GM23338 (cell line): ENCODE data around the gene SERP2. TPM values are rescaled to one million over a fixed set of nuclear protein-coding genes. Genes with fewer than 3 reads are reported as not detected.

Experiments used
- ATAC-seq: fragments of 200-7000 bp; cut with Tn5 transposase; 3 replicates; pipeline ENCODE4 v1.9.1; 2020
- DNase-seq: peaks from one replicate; pipeline ENCODE4 v3.0.0-alpha.2; 2015; ENCODE audit warnings: low spot score
- H2AFZ ChIP-seq: fragments of 200-600 bp; sonication (generic); 2 replicates; pipeline ENCODE4 v1.8.0; 2016; ENCODE audit warnings: antibody characterized with exemption, mild to moderate bottlenecking, moderate library complexity
- H3F3A ChIP-seq: fragments of 200-600 bp; sonication (generic); replicated peaks from 2 replicates; pipeline ENCODE4 v1.8.0; 2017; ENCODE audit warnings: antibody characterized with exemption, mixed run types, low read depth
- H3K27ac ChIP-seq: fragments of 200-600 bp; sonication (generic); 2 replicates; pipeline ENCODE4 v1.6.1; 2016; ENCODE audit warnings: low read depth
- H3K27me3 ChIP-seq: fragments of 200-600 bp; sonication (generic); 2 replicates; pipeline ENCODE4 v1.8.0; 2016; ENCODE audit warnings: mild to moderate bottlenecking, mixed run types, moderate library complexity; ENCODE audit not compliant: insufficient read depth
- H3K36me3 ChIP-seq: fragments of 200-600 bp; sonication (generic); 2 replicates; pipeline ENCODE4 v1.8.0; 2016; ENCODE audit warnings: mild to moderate bottlenecking; ENCODE audit not compliant: insufficient read depth
- H3K4me1 ChIP-seq: fragments of 200-600 bp; sonication (generic); 2 replicates; pipeline ENCODE4 v1.8.0; 2016; ENCODE audit warnings: mild to moderate bottlenecking, moderate library complexity; ENCODE audit not compliant: insufficient read depth
- H3K4me2 ChIP-seq: fragments of 200-600 bp; sonication (generic); 2 replicates; pipeline ENCODE4 v1.7.1; 2017; ENCODE audit warnings: mixed run types
- H3K4me3 ChIP-seq: fragments of 200-600 bp; sonication (generic); 2 replicates; pipeline ENCODE4 v1.6.1; 2016; ENCODE audit warnings: mixed run types
- H3K79me2 ChIP-seq: fragments of 200-600 bp; sonication (generic); replicated peaks from 2 replicates; pipeline ENCODE4 v1.8.0; 2017; ENCODE audit warnings: mild to moderate bottlenecking; ENCODE audit not compliant: insufficient read depth
- H3K9me2 ChIP-seq: fragments of 200-600 bp; sonication (generic); 2 replicates; pipeline ENCODE4 v1.8.0; 2017; ENCODE audit not compliant: insufficient read depth
- H4K20me1 ChIP-seq: fragments of 200-600 bp; sonication (generic); replicated peaks from 2 replicates; pipeline ENCODE4 v1.8.0; 2017; ENCODE audit warnings: mild to moderate bottlenecking; ENCODE audit not compliant: insufficient read depth
- H3K27ac Mint-ChIP-seq: 2 replicates; pipeline ENCODE4 v1.8.0; 2020; ENCODE audit warnings: inconsistent platforms, mild to moderate bottlenecking, moderate library complexity, mixed read lengths
- H3K27me3 Mint-ChIP-seq: 3 replicates; pipeline ENCODE4 v1.8.0; 2022; ENCODE audit warnings: low read depth, mild to moderate bottlenecking, moderate library complexity, mixed read lengths, inconsistent platforms; ENCODE audit not compliant: insufficient read depth, poor library complexity
- H3K36me3 Mint-ChIP-seq: 3 replicates; pipeline ENCODE4 v1.8.0; 2021; ENCODE audit warnings: low read depth, mild to moderate bottlenecking, inconsistent platforms, moderate library complexity, mixed read lengths
- H3K4me1 Mint-ChIP-seq: 3 replicates; pipeline ENCODE4 v1.8.0; 2020; ENCODE audit warnings: mild to moderate bottlenecking, inconsistent platforms, mixed read lengths
- H3K4me3 Mint-ChIP-seq: 3 replicates; pipeline ENCODE4 v1.8.0; 2021; ENCODE audit warnings: moderate library complexity, mild to moderate bottlenecking, inconsistent platforms, mixed read lengths
- H3K9me3 Mint-ChIP-seq: 3 replicates; pipeline ENCODE4 v1.8.0; 2020; ENCODE audit warnings: moderate library complexity, mild to moderate bottlenecking, inconsistent platforms, mixed read lengths
- CTCF ChIP-seq, 2 experiments: fragments of 200-600 bp in 1 of 2; sonication (generic) in 1 of 2; conservative IDR thresholded peaks; 2 replicates each; pipeline versions ENCODE4 v1.5.1 to v1.6.1; 2016 to 2017; ENCODE audit warnings: antibody characterized with exemption in 2 of 2, low read depth in 2 of 2, mild to moderate bottlenecking in 2 of 2, moderate library complexity in 1 of 2
- EZH2 ChIP-seq: fragments of 200-600 bp; sonication (generic); IDR thresholded peaks from one replicate; pipeline ENCODE4 v1.8.0; 2017; ENCODE audit warnings: antibody characterized with exemption, mild to moderate bottlenecking, low read depth; ENCODE audit not compliant: unreplicated experiment
- EZH2phosphoT487 ChIP-seq: fragments of 200-600 bp; sonication (generic); IDR thresholded peaks from one replicate; pipeline ENCODE4 v1.8.1; 2018; ENCODE audit warnings: antibody characterized with exemption; ENCODE audit not compliant: unreplicated experiment
- JUNB ChIP-seq: IDR thresholded peaks from one replicate; pipeline ENCODE4 v1.6.1; 2016; ENCODE audit warnings: antibody characterized with exemption; ENCODE audit not compliant: unreplicated experiment
- POLR2AphosphoS5 ChIP-seq: IDR thresholded peaks from 2 replicates; pipeline ENCODE4 v1.6.1; 2016; ENCODE audit warnings: antibody characterized with exemption, low read depth
- REST ChIP-seq: IDR thresholded peaks from one replicate; pipeline ENCODE4 v1.6.1; 2018; ENCODE audit warnings: antibody characterized with exemption; ENCODE audit not compliant: unreplicated experiment
- STAT1 ChIP-seq: IDR thresholded peaks from one replicate; pipeline ENCODE4 v1.6.1; 2016; ENCODE audit warnings: antibody characterized with exemption; ENCODE audit not compliant: unreplicated experiment
- ZNF114 ChIP-seq: fragments of 250-450 bp; sonication (Bioruptor Pico); IDR thresholded peaks from 2 replicates; pipeline ENCODE4 v1.5.0; 2020; ENCODE audit warnings: mild to moderate bottlenecking, moderate library complexity
- ZNF331 ChIP-seq: fragments of 250-450 bp; sonication (Bioruptor Pico); IDR thresholded peaks from 2 replicates; pipeline ENCODE4 v1.5.0; 2020; ENCODE audit warnings: low read depth, mild to moderate bottlenecking, moderate library complexity
- ZNF462 ChIP-seq: fragments of 250-450 bp; sonication (Bioruptor Pico); IDR thresholded peaks from 2 replicates; pipeline ENCODE4 v1.5.0; 2020; ENCODE audit warnings: mild to moderate bottlenecking, moderate library complexity
- polyA plus RNA-seq: library from polyadenylated mRNA; unstranded; fragments of >200 nt; fragmentation: Nextera tagmentation; extraction: Ambion mirVana; gene quantifications from 2 replicates; pipeline ENCODE4 v1.2.1, GENCODE V29; 2016
- total RNA-seq: library from RNA; depleted of rRNA; stranded (reverse); fragments of >200 nt; shearing (Covaris generic); gene quantifications from 2 replicates; pipeline ENCODE4 v1.2.3, GENCODE V29; 2014

SERP2 gene
- total and polyA plus RNA-seq, 2 experiments from 2014 or later: 0.59 to 3.4 TPM

GRCh38 chr13:44352671-44353070, 21.0 kb upstream of the SERP2 start (continued):
- TF ChIP-seq JUNB: no peak
- TF ChIP-seq STAT1: no peak
- no peak for TF ChIP-seq ZNF331 (CRISPR knock-in tag)
- TF ChIP-seq EZH2: no peak

- no peak overlapping the region for H3K4me2 ChIP-seq
- H3F3A ChIP-seq: no peaks in the 10 kb centered on the region
- Mint-ChIP-seq H3K9me3 (no peaks in the 10 kb centered on the region; the same call in 2 of the 3 replicates), H3K4me3 (no peak overlapping the region), H3K4me1 (peaks cover 12% of the 10 kb centered on the region), H3K27me3 (no peaks in the 10 kb centered on the region), H3K36me3 (no peaks in the 10 kb centered on the region), H3K27ac (no peak overlapping the region)
- TF ChIP-seq ZNF114 (CRISPR knock-in tag): no peak
- no peak for TF ChIP-seq ZNF331 (CRISPR knock-in tag)
- TF ChIP-seq ZNF462 (CRISPR knock-in tag): no peak
- TF ChIP-seq POLR2AphosphoS5: no peak
- TF ChIP-seq STAT1: no peak
- TF ChIP-seq EZH2phosphoT487: no peak
- TF ChIP-seq CTCF (conservative IDR thresholded peaks at IDR 0.05; ENCODE audit: low read depth in 2 of 2): no peak
- no peak for TF ChIP-seq REST
- no peak for TF ChIP-seq JUNB
- no peak for TF ChIP-seq EZH2
- H3K36me3 ChIP-seq: no peaks in the 10 kb centered on the region
- H3K9me2 ChIP-seq: 0 out of 2 replicates have a peak, but pooled peaks cover 6% of the 10 kb centered on the region
- H3K4me1 ChIP-seq: no peaks in the 10 kb centered on the region
- no peaks in the 10 kb centered on the region for H3K79me2 ChIP-seq
- DNase-seq (no peak), ATAC-seq (no peak)
- H3K27me3 ChIP-seq: no peaks in the 10 kb centered on the region
- H3K27ac ChIP-seq: no peak overlapping the region
- H3K4me3 ChIP-seq: no peak overlapping the region
- no peaks in the 10 kb centered on the region for H4K20me1 ChIP-seq
- no peak overlapping the region for H2AFZ ChIP-seq
Measured at GRCh38 chr13:44354331-44354730, 19.3 kb upstream of the SERP2 start.
